GM13976 (cell line): Measurements from ENCODE around the gene ZG16B.
A peak's percentile ranks its signal among the peaks of the same experiment; 100 is the strongest.

Experiments used
- DNase-seq: peaks from one replicate; pipeline ENCODE4 v3.0.0; 2012; ENCODE audit warnings: low spot score
- CTCF ChIP-seq: IDR thresholded peaks from 2 replicates; pipeline ENCODE4 v1.5.1; 2012; ENCODE audit warnings: borderline replicate concordance, mild to moderate bottlenecking; ENCODE audit not compliant: insufficient read depth; ENCODE audit errors: extremely low read depth, missing control alignments, control extremely low read depth
- in situ Hi-C: fragments of 300-500 bp; cut with MboI; formaldehyde crosslinking; loops from one replicate; pipeline ENCODE4 v1.12.0; 2022; ENCODE audit warnings: low sequenced_read_pairs, mixed read lengths, inconsistent platforms; ENCODE audit not compliant: unreplicated experiment

Gene ZG16B

GRCh38 chr16:2852731-2853507 is 22.8 kb downstream of the ZG16B start:
- no peak for TF ChIP-seq CTCF
- in situ Hi-C loops = no loop called here
- DNase-seq = peak; percentile 10

GRCh38 chr16:2853531-2854073 is 23.5 kb downstream of the ZG16B start:
- in situ Hi-C loops = no loop called here
- TF ChIP-seq CTCF = no peak
- peak; percentile 24 for DNase-seq

GRCh38 chr16:2854700-2855309 is 24.7 kb downstream of the ZG16B start:
- DNase-seq = peak; percentile 34
- TF ChIP-seq CTCF = no peak
- in situ Hi-C loops = no loop called here

DNA sequence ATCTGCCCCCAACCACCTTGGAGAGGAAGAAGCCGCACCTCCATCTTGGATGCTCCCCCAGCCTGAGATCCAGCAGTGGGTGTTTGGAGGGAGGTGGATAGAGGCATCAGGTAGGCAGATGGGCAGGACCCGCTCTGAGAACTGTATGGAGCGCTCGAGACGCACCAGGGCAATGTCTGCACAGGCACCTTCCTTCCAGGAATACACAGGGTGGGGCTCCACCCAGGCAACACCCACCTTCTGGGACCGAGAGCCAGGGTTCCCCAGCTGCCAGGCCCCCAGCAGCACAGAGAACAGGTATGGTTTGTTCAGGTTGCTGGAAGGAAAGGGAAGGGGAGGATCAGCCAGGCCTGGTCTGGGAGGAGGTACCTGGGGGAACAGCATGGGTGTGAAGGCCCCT is 25.4 kb downstream of the ZG16B start:
- DNase-seq = peak; percentile 25
- no peak for TF ChIP-seq CTCF
- in situ Hi-C loops = no loop called here

DNA sequence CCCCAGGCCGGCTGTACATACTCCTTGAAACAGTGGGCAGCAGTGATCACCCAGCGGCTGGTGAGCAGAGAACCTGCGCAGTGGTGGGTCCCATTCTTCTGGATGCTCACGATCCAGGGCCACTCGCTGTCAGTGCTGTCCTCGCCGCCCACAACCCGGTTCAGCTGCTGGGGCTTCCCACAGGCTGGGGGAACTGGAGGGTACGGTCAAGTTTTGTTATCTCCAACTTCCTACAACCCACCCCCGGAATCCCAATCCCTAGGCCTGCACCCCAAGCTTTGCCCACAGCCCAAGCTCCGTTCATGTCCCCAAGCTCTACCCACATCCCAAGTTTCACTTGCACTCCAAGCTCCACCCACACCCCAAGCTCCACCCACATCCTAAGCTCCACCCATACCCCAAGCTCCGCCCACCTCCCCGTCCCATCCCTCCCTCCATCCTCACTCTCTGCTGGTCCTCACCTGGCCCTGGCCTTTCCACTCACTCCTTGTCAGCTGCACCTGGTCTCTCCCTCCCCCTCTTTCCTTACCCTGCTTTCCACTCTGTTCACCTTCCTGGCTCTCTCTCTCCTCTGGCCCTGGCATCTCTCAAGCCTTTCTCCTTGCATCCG is 26.1 kb downstream of the ZG16B start:
- in situ Hi-C loops = no loop called here
- TF ChIP-seq CTCF = no peak
- peak; percentile 43 for DNase-seq

GRCh38 chr16:2856686-2857450 is 26.8 kb downstream of the ZG16B start:
- DNase-seq = peak; percentile 13
- TF ChIP-seq CTCF = no peak
- in situ Hi-C loops = no loop called here
